ENCODE data around the gene ATP2B2.

DNA sequence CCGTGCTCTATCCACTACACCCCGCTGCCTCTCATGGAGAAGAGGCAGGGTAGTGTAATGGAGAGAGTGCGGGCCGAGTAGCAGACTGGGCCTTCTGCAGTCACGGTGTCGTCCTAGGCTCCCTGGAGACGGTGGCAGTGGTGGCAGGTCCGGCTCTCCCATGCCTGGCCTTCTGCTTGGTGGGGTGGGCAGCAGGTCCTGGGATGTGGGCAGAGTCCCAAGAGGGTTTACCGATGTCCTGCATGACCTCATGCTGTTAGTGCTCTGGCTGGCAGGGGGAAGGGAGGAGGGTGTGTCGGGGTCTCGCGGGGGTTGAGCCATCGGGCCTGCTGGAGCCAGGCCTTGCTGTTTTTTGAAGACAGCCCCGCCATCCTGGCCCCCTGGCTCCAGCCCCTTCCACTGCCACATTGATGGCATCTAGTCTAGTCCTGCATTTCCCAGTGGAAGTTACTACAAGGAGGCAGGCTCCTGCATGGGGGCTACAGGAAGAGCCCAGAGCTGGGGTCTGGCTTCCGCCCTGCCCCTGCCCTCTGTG is 110.8 kb downstream of the ATP2B2 start:
- no peak for TF ChIP-seq CTCF (IDR thresholded peaks at IDR 0.05)
- TF ChIP-seq EZH2 (IDR thresholded peaks at IDR 0.05) = no peak
